HG02610 (cell line): ENCODE results near the gene TACR2.
A peak's percentile ranks its signal among the peaks of the same experiment; 100 is the strongest.

Experiments
- ATAC-seq: cut with Tn5 transposase; IDR thresholded peaks from one replicate; pipeline ENCODE4 v1.9.1; 2021; ENCODE audit warnings: mild to moderate bottlenecking, moderate library complexity; ENCODE audit not compliant: unreplicated experiment

Gene TACR2

DNA sequence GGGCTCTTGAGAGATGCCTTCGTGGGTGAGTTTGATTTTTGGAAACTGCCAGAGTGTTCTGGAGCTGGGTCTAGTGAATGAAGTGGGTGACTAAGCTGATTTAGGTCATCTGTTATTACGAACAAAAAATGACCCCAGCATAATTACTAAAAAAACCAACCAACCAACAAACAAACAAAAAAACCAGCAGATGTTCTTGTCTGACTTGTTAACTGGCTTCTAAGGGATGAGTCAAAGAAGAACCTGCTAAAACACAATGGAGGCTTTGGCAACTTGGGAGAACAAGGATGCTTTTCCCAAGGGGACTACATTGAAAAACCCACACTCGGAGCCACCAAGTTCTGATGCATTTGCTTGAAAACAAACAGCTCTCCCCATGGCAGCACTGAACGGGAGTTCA lies 11.5 kb downstream of the TACR2 start:
- no peak for ATAC-seq

DNA sequence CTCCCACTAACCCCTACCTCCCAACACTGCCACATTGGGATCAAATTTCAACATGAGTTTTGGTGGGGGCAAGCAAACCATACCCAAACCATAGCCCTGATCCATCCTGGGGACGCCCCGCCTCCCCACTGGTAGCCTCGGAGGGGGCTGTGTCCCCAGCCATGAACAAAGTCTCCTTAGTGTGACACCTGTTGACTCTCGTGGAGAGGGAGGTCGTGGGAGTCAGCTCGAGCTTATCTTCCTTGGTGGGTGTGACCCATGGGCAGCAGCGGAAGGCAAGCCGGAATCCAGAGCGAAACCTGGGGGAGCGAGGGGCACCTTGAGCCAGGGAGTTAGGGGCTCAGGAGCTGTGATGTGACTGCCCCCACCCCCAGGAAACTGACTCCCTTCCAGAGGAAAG lies 11.9 kb downstream of the TACR2 start:
- ATAC-seq = no peak

DNA sequence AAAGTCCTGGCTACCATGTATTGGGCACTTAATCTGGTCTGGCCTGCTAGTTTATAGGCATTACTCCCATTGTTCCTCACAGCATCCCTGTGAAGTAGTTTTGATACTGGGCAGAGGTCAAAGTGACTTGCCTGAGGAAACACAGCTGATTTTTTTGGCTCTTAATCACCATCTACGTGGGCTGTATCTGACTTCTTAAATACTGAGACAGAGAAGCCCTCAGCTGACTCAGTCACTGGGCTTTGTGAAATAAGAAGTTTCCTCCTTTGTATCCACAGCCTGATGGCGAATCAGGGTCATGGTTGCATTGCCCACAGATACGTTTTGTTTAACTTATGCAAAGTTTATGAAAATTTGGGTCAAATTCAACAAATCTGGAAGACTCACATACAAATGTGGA lies 13.2 kb downstream of the TACR2 start:
- ATAC-seq = no peak

DNA sequence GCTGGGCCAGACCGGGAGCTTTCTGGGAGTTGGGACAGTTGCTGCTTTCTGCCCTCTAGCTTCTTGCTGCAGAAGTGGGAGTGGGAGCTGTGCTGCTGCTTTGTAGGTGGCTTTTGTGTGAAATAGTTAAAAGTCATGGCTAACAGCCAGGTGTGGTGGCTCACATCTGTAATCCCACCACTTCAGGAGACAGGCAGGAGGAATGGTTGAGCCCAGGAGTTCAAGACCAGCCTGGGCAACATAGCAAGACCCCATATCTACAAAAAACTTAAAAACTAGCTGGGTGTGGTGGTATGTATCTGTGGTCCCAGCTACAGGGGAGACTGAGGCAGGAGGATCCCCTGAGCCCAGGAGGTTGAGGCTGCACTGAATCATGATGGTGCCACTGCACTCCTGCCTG lies 13.7 kb downstream of the TACR2 start:
- ATAC-seq = no peak

DNA sequence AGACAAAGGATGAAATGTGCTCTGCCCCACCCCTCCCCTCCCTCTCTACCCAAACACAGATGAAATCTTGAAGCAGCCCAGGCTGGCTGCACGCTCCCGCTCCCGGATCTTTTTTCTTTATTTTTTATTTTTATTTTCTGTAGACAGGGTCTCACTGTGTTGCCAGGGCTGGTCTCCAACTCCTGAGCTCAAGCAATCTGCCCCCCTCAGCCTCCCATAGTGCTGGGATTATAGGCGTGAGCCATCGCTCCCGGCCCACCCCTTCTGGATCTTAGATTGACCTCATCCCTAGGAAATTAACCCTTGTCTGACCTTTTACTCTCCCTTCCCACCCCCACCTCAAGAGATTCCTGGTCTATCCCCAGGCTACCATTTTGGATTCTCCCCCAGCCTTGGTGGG lies 14.3 kb downstream of the TACR2 start:
- no peak for ATAC-seq

DNA sequence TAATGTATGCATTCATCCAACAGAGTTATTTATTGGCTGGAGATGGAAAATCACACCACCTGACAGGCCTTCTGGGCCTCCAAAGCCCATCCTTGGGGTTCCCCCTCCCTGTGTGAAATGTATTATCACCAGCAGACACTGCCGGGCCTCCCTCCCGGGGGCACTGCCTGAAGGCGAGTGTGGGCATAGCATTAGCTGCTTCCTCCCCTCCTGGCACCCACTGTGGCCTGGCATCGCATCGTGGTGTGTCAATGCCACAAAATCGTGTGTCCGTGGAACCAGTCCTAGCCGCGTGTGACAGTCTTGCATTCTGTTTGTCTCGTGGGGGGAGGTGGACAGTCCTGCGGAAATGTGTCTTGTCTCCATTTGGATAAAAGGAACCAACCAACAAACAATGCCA lies 15.3 kb downstream of the TACR2 start:
- ATAC-seq = no peak

DNA sequence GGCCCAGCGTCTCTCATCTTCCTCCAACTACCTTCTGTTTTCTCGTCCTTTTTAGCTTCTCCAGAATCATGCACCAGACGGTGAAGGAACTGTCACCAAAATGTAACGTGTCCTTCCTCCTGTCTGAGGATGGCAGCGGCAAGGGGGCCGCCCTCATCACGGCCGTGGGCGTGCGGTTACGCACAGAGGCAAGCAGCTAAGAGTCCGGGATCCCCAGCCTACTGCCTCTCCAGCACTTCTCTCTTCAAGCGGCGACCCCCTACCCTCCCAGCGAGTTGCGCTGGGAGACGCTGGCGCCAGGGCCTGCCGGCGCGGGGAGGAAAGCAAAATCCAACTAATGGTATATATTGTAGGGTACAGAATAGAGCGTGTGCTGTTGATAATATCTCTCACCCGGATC lies 15.8 kb downstream of the TACR2 start:
- no peak for ATAC-seq

DNA sequence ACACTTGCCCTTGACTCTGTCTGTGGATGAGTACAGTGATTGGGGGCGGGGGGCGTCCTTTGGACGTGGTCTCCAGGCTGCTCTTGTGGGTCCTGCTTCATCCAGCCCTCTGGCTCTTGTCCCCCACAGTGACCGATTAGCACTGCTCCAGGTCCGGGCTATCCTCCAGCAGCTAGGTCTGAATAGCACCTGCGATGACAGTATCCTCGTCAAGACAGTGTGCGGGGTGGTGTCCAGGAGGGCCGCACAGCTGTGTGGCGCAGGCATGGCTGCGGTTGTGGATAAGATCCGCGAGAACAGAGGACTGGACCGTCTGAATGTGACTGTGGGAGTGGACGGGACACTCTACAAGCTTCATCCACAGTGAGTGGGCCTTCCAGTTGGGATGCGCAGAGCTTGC lies 18.3 kb downstream of the TACR2 start:
- no peak for ATAC-seq

DNA sequence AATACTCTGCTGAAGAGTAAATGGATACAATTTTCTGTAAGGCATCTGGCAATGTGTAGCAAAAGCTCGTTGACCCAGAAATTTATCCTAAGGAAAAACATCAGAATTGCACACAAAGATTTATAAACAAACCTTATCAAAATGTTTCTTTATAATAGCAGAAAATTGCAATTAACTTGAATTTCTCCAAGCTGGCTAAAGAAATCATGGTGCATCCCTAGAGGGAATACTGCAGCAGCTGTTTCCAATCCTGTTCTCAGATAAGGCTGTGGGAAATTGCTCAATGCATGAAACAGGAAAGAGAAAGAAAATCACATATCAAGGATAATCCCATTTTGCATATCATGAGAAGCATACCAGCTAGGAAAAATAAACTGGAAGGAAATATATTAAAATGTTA lies 18.7 kb downstream of the TACR2 start:
- no peak for ATAC-seq

DNA sequence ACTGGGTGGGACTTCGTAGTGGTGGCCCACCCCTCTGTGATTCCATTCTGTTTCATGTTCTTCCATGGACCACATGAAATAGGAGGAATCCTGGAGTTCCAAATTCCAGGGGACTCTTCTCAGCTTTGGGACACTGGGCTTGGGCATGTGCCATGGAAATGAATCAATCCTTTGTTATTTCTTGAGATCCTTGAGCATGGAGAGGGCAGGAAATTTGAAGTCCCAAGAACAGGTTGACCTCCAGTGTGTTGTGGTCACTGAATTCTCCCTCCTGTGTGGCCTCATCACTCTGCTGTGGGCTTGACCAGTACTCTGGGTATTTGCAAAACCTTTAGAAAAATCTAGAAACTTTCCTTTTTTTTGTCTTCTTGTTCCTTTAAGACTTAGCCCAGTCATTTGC lies 22.7 kb downstream of the TACR2 start:
- no peak for ATAC-seq

DNA sequence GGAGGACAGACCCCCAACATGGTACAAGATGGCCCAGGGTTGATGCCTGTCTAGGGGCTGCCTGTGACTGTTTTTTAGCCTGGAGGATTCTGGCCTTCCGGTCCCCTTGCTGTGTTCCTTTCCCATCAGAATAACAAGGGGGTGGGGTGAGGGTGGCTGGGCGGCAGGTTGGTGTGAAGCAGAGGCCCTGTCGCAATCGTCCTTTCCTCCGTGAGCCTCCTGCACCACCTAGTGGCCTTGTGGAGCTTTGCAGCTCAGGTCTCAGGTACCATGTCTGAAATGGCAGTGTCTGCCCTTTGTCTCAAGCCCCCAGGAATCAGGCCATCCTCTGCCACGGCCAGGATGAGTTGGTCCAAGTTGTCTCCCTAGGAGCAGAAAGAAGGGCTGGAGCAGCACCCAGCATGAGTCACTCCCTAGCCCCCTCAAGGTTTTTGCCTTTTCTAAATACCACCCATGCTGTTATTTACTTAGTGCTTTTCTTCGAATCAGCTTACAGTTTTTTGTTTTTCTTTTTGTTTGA lies 24.2 kb downstream of the TACR2 start:
- ATAC-seq = peak; percentile 74

DNA sequence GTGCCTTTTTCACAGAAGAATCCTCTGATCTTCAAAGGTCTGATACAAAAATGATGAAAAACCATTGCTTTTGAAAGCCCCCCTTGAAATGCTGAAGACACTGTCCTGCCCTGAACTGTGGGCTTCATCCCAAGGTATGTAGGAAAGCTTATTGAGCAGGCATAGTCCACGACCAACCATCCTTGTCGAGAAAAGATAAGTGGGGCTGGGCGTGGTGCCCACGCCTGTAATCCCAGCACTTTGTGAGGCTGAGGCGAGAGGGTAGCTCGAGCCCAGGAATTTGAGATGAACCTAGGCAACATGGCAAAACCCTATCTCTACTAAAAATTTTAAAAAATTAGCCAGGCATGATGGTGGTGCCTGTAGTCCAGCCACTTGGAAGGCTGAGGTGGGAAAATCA lies 25.6 kb downstream of the TACR2 start:
- no peak for ATAC-seq

DNA sequence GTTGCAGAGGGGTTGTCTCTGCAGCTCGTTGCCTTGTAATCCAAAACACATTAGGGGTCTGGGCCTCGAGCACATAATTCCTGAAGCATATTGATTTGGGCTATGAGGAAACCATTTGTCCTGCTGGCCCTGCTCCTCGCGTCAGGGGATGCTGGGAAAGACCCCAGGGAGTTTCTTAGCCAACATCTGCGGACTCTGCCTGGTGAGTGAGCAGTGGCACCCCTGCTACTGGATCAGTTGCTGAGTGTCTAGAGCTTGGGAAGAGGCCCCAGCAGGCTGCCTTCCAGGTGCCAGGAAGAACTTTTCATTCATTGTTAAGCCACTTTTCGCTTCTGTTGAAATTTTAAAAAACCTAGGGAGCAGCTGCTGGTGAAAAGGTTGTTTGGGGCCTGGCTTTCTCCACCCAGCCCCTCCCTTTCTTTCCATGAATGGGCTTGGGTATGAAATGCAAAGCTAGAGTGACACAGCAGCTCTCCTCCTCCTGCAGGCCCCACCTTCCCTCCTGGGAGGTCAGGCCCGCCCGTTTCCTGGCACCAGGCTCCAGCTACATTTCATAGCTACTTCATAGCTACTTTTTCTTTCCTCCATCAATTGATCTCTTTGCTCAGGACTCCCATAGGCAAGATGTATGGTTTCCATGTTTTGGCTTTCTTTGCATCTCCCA lies 26.8 kb downstream of the TACR2 start:
- ATAC-seq = no peak

DNA sequence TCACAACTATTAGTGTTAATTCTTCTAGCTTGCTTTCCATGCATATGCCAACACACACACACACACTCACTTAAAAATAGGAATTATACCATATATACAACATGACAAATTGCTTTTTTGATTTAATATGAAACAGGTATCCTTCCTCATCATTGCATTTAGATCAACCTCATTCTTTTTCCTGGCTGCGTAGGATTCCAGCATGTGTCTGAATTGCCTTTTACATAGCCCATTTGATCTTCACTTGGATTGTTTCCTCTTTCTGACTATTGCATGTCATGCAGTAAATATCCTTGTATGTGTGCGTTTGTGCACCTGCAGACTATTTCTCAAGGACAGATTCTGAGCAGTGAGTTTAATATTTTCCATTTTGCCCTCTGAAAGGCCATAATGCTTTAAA lies 28.2 kb downstream of the TACR2 start:
- no peak for ATAC-seq

DNA sequence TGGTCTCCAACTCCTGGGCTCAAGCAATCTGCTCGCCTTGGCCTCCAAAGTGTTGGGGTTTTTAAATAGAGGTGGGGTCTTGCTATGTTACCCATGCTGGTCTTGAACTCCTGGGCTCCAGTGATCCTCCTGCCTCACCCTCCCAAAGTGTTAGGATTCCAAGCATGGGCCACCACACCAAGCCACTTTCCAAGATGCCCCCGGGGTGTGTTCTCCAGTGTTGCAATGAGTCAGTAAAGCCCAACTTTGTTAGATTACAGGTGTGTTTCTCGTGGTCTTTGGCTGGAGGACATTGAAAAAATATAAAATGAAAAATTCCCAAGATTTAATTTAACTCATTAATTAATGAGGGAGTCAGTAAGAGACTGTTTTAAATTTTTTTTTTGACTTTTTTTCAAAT lies 29.2 kb downstream of the TACR2 start:
- no peak for ATAC-seq

DNA sequence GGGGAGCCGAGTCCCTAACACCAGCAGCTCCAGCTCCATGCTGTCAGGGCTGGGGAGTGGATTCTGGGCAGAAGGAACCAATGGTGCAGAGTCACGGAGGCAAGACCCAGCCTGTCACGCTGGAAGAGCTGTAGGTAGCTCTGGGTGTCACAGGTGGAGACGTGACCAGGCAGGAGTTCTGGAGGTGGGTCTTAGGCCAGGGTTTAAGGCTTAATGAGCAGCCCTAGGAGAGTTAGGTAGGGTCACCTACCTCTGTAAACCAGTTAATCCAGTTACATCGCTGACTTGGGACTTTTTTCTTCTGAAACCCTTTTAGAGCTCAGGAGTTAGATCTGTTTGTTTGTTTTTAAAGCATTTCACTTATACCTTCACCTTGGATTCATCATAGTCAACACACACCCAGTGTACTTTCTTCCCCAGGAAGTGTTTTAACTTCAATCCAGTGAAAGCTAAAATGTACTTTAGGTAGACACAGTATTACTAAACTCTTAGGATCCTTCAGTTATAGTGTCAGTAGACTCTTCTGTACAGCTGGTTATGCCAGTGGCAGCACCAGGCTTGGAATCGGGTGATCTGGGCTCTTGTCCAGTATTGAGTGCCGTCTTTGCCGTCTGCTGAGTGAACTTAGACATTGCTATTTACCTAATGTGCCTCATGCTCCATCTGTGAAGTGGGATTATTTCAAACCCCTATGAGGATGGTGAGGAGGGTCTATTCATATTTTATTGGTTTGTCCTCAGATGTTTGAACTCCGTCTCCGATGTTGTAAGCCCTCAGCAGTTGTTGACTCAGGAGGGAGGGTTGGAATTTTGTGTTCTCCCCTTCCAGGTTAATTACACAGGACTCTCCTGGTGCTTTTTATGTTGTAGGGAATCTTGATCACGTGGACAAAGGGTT lies 31.0 kb downstream of the TACR2 start:
- ATAC-seq = no peak

DNA sequence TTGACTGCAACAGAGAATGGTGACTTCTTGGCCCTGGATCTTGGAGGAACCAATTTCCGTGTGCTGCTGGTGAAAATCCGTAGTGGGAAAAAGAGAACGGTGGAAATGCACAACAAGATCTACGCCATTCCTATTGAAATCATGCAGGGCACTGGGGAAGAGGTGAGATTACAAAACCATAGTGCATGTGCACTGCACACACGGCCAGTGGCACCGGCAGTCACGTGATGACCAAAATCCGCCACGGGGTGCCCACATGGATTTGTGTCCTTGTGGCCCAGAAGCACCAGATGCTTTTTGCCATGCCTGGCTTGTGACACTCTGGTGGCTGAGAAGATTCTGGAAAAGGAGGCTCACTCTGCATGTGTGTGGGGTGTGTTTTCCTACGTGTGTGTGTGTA lies 32.4 kb downstream of the TACR2 start:
- no peak for ATAC-seq

DNA sequence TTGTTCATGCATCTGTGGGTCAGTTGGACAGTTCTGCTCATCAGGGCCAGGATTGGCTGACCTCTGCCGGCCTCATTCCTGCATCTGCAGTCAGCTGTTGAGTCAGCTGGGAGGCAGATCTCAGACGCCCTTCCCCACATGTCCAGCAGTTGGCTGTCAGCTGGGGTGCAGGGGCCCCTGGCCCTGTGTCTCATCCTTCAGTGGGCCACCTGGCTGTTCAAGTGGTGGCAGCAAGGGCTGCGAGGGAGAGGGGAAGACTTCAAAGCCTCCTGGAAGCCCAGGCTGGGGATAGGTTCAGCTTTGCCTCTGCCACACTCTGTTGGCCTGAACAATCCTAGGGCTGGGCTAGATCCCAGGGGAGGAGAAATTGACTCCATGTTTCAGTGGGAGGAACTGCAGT lies 33.2 kb downstream of the TACR2 start:
- ATAC-seq = no peak

DNA sequence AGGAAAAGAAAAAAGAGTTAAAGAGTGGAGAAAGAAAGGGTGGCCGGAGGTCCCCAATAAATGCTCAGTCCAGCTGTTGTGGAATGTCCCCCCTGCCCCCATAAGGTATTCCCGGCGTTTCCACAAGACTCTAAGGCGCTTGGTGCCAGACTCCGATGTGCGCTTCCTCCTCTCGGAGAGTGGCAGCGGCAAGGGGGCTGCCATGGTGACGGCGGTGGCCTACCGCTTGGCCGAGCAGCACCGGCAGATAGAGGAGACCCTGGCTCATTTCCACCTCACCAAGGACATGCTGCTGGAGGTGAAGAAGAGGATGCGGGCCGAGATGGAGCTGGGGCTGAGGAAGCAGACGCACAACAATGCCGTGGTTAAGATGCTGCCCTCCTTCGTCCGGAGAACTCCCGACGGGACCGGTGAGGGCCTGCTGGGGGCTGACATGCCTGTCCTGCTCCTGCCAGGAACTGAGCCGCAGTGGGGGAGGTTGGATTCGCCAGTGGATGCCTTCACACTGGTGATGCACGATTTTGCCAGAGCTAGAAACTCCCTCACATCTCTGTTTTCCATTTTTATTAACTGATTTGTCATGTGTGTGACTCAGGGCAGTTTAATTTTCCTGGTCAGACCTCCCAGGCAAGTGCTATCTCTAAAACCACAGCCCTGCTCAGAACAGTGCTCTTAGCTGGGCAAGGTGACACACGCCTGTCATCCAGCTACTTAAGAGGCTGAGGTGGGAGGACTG lies 34.2 kb downstream of the TACR2 start:
- ATAC-seq = no peak

DNA sequence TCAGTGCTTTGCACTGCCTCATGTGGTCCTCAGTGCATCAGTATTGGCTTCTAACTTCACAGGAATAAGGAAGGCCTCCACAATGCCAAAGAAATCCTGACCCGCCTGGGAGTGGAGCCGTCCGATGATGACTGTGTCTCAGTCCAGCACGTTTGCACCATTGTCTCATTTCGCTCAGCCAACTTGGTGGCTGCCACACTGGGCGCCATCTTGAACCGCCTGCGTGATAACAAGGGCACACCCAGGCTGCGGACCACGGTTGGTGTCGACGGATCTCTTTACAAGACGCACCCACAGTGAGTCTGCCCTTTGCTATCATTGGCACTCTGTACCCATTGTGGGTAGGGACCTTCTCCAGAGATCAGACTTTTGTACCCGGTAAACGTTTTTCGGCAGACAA lies 36.9 kb downstream of the TACR2 start:
- no peak for ATAC-seq

DNA sequence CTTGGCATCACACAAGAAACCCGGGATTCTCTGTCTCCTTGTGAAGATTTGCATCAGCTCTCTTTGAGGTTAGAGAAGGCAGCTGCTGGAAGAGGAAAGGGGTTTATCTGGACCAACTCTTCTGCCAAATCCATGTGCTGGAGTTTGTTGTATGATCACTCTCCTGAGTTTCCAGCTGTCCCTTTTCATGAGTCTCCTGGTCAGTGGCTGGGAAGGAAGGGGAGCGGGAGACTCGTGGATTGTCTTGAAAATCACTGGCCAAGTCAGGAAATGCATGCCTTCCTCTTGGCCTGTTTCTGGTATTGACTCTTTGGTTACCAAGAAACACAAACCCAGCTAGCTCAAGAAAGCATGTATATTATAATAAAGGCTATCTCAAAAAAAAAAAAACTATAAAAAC lies 38.8 kb downstream of the TACR2 start:
- ATAC-seq = no peak

DNA sequence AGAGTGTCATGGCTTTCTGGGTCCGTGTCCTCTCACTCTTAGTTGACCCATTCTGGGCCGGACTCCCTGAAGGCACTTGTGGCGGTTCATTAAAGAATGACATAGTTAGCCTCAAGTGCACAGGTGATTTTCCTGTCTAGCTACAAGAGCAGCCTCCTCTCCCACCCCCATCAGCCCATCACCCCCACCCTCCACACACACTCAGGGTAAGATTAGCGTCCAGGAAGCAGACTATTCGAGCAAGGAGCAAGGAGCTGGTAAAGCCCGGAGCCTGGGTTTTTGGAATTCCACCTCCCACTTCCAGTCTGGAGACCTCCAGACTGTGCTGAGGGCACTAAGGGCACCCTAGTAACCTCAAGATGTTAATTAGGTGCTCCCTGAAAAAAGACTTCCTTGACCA lies 39.5 kb downstream of the TACR2 start:
- no peak for ATAC-seq
